Spleen (tissue), 7 donors: ENCODE measurements around the gene ATP7B.

ENCODE experiments used
- POLR2A ChIP-seq, 3 donors: fragments of 450-650 bp; IDR thresholded peaks; one replicate each; pipeline ENCODE4 v1.5.1; 2017; ENCODE audit warnings: antibody characterized with exemption in 3 of 3, mild to moderate bottlenecking in 1 of 3
- POLR2AphosphoS5 ChIP-seq, 3 donors: sonication (generic); formaldehyde crosslinking; IDR thresholded peaks; one replicate each; pipeline ENCODE4 v1.5.1; 2017; ENCODE audit warnings: antibody characterized with exemption in 3 of 3
- TF ChIP-seq, protein P1 (sequence below), 11 experiments: fragments of 200-600 bp in 7 of 11; fragments of 450-650 bp in 4 of 11; sonication (generic) in 4 of 11; IDR thresholded peaks in 8 of 11; conservative IDR thresholded peaks in 3 of 11; 1 replicate in 7 of 11; 2 replicates in 4 of 11; pipeline versions ENCODE4 v1.4.0 to v1.8.0; 2016 to 2021; ENCODE audit warnings: antibody characterized with exemption in 11 of 11, inconsistent platforms in 4 of 11, mild to moderate bottlenecking in 1 of 11
- donor health status: DM: no; HTN: no; CAD: no; lungs with moderate emphysema.
- donor health status: DM: no; HTN: no; CAD: no.
- donor health status: DM: no; HTN: no; CAD: no.

GRCh38 chr13:52016296-52016695, 5.0 kb upstream of the ATP7B start:
- TF ChIP-seq, protein P1, sequence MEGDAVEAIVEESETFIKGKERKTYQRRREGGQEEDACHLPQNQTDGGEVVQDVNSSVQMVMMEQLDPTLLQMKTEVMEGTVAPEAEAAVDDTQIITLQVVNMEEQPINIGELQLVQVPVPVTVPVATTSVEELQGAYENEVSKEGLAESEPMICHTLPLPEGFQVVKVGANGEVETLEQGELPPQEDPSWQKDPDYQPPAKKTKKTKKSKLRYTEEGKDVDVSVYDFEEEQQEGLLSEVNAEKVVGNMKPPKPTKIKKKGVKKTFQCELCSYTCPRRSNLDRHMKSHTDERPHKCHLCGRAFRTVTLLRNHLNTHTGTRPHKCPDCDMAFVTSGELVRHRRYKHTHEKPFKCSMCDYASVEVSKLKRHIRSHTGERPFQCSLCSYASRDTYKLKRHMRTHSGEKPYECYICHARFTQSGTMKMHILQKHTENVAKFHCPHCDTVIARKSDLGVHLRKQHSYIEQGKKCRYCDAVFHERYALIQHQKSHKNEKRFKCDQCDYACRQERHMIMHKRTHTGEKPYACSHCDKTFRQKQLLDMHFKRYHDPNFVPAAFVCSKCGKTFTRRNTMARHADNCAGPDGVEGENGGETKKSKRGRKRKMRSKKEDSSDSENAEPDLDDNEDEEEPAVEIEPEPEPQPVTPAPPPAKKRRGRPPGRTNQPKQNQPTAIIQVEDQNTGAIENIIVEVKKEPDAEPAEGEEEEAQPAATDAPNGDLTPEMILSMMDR (IDR thresholded peaks at IDR 0.05 in 8 of 11, conservative IDR thresholded peaks at IDR 0.05 in 3 of 11): no peak
- no peak for TF ChIP-seq POLR2A (IDR thresholded peaks at IDR 0.05)
- TF ChIP-seq POLR2AphosphoS5 (IDR thresholded peaks at IDR 0.05): no peak
